Gastroesophageal sphincter (tissue), 3 donors: Measurements from ENCODE around the gene COL4A3.

ENCODE experiments used
- EP300 ChIP-seq: sonication (generic); formaldehyde crosslinking; IDR thresholded peaks from one replicate; pipeline ENCODE4 v1.6.1; 2017; ENCODE audit warnings: antibody characterized with exemption, mild to moderate bottlenecking
- POLR2AphosphoS5 ChIP-seq: sonication (generic); formaldehyde crosslinking; IDR thresholded peaks from one replicate; pipeline ENCODE4 v1.6.1; 2017; ENCODE audit warnings: antibody characterized with exemption
- TF ChIP-seq, protein P1 (sequence below), 4 experiments: fragments of 200-600 bp in 2 of 4; fragments of 450-650 bp in 2 of 4; sonication (generic) in 1 of 4; IDR thresholded peaks; one replicate each; pipeline ENCODE4 v1.5.1; 2017 to 2019; ENCODE audit warnings: antibody characterized with exemption in 4 of 4, mild to moderate bottlenecking in 2 of 4, moderate library complexity in 2 of 4

DNA sequence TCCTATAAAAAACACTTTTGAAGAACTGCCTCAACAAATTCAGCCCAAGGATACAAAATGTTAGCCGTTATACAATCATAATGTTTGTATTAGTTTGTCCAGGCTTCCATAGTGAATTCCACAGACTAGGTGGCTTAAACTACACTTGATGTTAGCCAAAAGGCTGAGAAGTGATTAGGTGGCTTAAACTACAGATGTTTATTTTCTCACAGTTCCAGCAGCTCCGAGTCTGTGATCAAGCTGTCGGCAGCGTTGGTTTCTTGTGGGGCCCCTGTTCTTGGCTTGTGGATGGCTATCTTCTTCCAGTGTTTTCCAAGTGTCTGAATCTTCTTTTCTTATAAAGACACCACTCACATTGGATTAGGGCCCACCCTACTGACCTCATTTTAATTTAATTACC is 129.1 kb downstream of the COL4A3 start:
- TF ChIP-seq, protein P1, sequence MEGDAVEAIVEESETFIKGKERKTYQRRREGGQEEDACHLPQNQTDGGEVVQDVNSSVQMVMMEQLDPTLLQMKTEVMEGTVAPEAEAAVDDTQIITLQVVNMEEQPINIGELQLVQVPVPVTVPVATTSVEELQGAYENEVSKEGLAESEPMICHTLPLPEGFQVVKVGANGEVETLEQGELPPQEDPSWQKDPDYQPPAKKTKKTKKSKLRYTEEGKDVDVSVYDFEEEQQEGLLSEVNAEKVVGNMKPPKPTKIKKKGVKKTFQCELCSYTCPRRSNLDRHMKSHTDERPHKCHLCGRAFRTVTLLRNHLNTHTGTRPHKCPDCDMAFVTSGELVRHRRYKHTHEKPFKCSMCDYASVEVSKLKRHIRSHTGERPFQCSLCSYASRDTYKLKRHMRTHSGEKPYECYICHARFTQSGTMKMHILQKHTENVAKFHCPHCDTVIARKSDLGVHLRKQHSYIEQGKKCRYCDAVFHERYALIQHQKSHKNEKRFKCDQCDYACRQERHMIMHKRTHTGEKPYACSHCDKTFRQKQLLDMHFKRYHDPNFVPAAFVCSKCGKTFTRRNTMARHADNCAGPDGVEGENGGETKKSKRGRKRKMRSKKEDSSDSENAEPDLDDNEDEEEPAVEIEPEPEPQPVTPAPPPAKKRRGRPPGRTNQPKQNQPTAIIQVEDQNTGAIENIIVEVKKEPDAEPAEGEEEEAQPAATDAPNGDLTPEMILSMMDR (IDR thresholded peaks at IDR 0.05) = no peak
- TF ChIP-seq EP300 (no peak), POLR2AphosphoS5 (no peak)
